NCI-H748 (cell line): ENCODE data around the gene CCDC110.
"Not testable (repeated sequence)": the region's sequence is repeated elsewhere in the genome, so short reads cannot be mapped to it uniquely, and the experiment has no call there.

ENCODE experiments used
- DNase-seq: peaks from one replicate; lab custom pipeline; 2025; ENCODE audit not compliant: unreplicated experiment; lab: John Stamatoyannopoulos, UW

Gene CCDC110

DNA sequence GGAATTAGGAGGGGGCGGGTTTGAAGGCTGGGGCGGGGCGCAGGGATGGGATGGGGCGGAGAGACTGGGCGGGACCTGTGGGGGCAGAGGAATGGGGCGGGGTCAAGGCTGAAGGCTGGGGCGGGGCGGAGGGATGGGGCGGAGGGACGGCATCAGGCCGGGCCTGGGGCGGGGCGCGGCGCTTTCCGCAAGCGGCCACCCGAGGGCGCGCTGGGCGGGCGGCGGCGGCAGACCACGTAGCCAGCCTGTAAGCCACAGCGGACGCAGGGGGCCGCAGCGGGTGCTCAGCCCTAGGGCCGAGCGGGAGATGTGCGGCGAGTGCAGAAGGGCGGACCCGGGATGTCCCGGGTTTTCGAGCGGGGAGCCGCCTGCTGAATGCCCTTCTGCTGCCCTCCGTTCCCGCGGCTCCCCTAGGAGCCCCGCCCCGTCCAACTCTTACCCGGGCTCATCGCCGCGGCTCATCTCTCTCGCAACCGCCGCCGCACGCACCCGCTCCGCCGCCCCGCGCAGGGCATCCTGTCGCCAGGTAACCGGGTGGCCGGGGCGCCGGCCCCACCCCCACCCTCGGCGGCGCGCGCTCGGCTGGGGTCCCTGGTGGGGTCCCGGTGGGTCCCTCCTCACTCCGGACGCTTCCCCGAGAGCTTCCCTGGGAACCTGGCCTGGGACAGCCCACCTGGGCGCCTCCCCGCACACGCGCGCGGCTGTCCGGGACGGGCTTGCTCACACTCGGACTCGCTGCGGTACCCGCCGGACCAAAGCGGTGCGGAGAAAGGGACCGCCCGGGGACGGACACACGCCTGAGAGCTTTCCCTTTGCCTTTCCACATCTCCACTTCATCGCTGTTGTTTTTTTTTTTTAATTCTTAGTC, at the start of gene CCDC110:
Gene CCDC110 (minus strand): TSS at position 499 of the 868 bp plus-strand sequence. CDS start 50 bp downstream, at position 449.
- peak; percentile 85 for DNase-seq

DNA sequence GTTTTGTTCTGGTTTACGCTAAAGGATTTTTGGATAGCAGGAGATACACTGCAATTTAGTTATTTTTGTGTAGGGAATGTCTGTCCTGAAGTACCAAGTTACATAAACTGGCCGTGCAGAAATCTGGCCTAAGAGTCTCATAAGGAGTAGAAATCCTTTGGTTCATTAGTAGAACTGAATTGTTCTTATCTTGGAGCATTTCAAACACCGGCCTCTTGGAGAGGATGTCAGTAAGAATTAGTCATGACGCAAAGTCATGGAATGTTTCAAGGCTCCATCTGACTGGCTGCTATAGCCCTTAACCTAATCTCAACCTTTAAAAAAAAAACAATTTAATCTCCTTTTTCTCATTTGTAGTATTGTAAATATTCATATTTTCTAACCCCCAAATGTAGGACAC, 48.6 kb upstream of the CCDC110 start:
- no peak for DNase-seq

DNA sequence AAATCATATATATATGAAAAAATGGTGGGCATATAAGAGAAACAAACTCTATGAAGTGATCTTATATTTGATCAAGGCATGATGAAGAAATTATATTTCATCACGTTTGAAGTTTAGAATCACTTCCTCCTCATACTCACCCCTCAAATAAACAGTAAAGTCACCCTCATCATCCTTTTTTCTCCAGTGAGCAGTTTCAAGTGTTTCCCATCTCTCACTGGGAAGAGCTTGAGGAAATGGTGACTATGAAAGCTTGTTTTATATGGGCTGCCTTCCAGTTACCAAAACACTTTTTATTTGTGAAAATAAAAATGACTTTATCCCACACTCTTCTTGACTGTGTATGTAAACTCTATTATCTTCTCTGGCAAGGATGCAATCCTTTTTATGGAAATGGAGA, 47.0 kb upstream of the CCDC110 start:
- DNase-seq, result no peak

DNA sequence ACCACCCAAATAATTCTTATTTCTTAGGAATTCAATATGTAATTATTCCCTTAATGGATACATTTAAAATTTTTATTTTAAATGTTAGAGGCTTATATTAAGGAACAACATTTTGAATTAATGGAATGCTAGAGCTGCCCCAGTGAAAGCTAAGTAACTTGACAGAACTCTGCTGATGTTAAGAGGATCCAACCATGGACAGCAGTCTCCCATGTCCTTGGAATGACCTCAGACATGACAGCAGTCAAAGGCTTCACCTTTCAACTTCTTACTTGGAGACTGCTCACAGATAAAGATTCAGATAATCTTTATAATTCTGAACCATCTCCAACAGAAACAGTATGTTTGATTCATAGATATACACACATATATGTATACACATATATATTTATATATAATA, 46.5 kb upstream of the CCDC110 start:
- DNase-seq, result no peak

- DNase-seq, result no peak
Measured at GRCh38 chr4:185515248-185515647, 43.7 kb upstream of the CCDC110 start.

GRCh38 chr4:185514182-185514697, 42.7 kb upstream of the CCDC110 start:
- no peak for DNase-seq

- DNase-seq, result no peak
Measured at GRCh38 chr4:185513489-185514181, 42.1 kb upstream of the CCDC110 start.

DNA sequence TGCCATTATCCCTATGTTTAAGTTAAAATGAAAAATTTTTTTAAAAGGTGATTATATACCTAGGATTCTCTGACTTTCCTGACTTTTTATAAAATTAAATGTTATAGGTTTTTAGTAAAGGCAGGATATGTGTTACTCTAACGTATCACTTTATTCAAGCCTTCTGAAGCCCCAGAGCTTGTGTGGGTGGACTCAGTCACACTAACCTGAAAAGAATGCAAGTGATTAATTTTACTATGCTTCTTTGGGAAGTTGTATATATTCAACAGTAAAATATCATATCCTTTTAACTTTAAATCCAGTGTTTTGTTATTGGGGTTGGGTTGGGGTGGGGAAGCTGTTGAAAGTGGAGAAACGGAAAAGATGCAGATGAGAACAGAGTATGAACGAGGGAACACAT, 41.0 kb upstream of the CCDC110 start:
- no peak for DNase-seq

DNA sequence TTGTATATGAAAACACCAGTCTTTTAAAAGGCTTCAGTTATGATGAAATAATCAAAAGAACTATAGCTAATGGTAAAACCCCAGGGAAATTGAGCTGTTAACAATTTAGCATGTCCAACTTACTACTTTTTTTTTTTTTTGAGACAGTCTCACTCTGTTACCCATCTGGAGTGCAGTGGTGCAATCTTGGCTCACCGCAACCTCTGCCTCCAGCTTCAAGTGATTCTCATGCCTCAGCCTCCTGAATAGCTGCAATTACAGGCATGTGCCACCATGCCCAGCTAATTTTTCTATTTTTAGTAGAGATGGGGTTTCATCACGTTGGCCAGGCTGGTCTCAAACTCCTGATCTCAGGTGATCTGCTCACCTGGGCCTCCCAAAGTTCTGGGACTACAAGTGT, 39.7 kb upstream of the CCDC110 start:
- not testable (repeated sequence) for DNase-seq

DNA sequence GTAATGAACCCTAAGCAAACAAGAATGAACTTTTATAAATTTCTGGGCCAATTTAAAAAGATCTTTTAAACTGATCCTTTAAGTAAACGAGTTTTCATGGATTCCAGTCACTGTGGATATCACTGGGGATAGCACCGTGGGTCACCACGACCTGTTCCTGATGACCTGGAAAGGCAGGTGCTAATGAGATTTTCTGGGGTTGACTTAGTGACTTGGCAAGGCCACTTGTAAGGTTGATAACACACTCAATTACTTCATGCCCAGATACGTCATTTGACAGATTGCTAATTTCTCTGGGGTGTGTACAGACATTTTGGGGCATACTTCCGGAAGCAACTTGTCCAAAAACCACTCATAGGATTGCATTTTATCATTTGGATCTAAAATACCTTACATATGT, 39.3 kb upstream of the CCDC110 start:
- DNase-seq, result no peak

DNA sequence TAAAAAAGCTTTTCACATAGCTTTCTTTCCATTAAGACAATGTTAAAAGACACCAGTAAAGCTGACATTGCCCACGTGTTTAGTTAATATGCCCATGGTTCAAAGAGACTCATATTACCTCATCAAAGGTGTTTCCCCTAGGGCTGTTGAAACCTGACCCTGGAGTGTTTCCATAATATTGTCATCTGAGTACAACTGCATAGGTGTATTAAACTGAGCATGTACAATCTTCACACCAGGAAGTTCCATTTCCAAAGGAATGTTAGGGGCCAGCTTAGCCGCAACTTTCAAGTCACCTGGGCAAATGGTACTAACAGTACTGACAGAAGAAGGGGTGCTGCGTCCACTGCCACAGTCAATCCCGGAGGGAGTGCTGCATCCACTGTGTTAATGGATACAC, 36.6 kb upstream of the CCDC110 start:
- peak; percentile 74 for DNase-seq

DNA sequence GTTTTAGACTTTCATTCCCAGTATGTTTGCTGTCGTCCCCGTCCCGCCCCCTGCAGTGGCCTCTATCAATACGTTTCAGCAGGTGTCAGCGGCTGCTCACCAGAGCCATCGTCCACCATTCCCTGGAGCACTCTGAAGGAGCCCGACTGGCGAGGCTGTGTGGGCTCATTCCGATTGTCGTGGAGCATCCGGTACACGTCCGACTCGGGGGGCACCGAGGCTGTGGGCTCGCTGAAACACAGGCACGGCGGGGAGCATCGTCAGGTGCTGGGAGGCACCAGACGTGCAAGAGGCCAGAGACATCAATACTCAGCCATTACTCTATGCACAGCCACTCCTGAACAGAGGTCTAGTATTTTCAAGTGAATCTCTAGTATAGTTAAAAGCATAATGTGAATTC, 34.9 kb upstream of the CCDC110 start:
- no peak for DNase-seq

- no peak for DNase-seq
Measured at GRCh38 chr4:185504098-185505047, 32.8 kb upstream of the CCDC110 start.

- peak; percentile 67 for DNase-seq
Measured at GRCh38 chr4:185502386-185502785, 30.9 kb upstream of the CCDC110 start.

GRCh38 chr4:185500576-185500975, 29.0 kb upstream of the CCDC110 start:
- DNase-seq, result no peak

- no peak for DNase-seq
Measured at GRCh38 chr4:185500035-185500434, 28.5 kb upstream of the CCDC110 start.

GRCh38 chr4:185488650-185489049, 17.1 kb upstream of the CCDC110 start:
- DNase-seq, result no peak

DNA sequence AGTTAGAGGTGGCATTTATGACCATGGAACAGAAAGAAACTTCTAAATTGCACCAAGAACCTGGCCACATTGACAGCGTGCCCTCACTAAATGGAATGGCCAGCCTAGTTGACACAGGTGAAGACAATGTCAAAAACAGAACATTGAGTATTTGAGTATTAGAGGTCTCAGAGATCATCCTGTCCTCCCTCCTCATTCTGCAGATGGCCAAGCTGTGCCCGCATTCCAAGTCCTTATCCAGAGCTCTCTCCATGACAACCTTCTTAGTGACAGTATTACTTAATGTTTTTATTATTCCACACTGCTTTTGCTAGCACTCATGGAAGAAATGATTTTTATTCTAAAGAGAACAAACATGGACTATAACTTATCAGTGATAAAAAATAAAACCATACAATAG, 9.9 kb upstream of the CCDC110 start:
- DNase-seq, result no peak

DNA sequence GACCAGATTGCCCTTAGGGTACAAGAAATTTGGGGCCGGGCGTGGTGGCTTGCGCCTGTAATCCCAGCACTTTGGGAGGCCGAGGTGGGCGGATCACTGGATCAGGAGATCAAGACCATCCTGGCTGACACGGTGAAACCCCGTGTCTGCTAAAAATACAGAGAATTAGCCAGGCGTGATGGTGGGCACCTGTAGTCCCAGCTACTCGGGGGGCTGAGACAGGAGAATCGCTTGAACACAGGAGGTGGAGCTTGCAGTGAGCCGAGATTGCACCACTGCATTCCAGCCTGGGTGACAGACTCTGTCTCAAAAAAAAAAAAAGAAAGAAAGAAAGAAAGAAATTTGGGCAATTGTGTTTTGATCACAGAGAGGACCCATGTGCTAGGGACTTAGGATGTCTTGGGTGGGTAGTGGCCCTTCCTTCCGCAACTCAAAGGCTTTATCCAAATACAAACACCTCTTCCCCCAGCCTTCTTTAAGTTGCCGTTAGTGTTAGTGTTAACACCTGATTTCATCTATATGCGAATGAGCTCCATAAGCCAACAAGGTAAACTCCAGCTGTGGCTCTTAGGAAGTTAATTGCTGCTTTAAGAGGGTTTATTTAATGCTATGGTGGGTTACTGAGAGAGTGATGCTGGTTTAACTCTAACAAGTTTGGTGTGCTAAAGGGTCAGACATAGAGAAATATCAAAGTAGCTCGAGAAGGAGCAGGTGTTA, 8.6 kb upstream of the CCDC110 start:
- no peak for DNase-seq

GRCh38 chr4:185479507-185479971, 8.0 kb upstream of the CCDC110 start:
- no peak for DNase-seq
